Hematopoietic multipotent progenitor cell treated with erythropoietin and hydrocortisone succinate and interleukin-3 and kit ligand, for 17 days (in vitro differentiated cells): Measurements from ENCODE around the gene GNB1L.
"Not testable (repeated sequence)": the region's sequence is repeated elsewhere in the genome, so short reads cannot be mapped to it uniquely, and the experiment has no call there.

ENCODE experiments used
- DNase-seq: peaks from one replicate; pipeline ENCODE4 v3.0.0-alpha.2; 2015; ENCODE audit warnings: low spot score

GNB1L gene

DNA sequence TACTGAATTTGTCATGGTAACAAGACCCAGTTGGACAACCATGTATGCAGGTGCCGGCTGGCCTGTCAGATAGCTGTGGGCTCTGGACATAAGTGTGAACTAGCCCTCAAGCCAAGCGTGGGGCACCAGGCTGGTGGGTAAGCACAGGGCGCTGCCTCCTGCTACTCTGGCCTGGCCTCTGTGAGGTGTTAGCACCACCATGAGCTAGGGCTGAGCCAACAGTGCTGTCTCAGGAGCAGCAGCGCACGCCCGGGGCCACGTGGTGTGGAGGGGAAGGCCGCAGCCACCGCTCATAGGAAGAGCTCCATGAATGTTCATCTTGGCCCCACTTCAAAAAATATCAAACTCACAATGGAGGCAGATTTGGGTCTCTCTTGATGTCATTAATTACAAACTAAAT is 35.3 kb upstream of the GNB1L start:
- no peak for DNase-seq

DNA sequence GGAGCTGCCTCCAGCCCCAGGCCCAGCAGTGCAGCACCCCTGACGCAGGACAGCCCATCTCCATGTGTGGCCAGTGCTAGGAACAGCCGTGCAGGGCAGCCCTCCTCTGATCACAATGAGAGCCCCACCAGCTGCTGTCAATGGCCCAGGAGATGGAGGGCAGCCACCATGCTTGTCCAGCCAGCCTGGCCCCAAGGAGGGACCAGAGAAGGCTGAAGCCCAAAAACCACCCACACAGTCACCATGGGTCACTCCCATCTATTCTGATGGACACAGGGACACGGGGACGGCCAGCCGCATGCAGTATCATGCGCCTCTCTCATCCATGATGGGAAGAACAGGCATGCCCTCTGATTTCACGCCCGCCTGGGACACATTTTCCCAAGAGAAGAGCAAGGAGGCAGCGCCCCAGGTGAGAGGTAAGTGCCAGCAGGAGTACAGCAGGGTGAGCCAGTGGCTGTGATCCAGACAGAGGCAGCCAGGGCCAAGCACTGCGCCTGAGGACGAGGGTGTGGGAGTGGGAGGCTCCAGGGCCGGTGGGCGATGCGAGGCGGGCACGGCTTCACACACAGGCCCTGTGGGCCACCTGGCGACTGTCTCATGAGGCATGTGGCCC is 33.6 kb upstream of the GNB1L start:
- DNase-seq = no peak

DNA sequence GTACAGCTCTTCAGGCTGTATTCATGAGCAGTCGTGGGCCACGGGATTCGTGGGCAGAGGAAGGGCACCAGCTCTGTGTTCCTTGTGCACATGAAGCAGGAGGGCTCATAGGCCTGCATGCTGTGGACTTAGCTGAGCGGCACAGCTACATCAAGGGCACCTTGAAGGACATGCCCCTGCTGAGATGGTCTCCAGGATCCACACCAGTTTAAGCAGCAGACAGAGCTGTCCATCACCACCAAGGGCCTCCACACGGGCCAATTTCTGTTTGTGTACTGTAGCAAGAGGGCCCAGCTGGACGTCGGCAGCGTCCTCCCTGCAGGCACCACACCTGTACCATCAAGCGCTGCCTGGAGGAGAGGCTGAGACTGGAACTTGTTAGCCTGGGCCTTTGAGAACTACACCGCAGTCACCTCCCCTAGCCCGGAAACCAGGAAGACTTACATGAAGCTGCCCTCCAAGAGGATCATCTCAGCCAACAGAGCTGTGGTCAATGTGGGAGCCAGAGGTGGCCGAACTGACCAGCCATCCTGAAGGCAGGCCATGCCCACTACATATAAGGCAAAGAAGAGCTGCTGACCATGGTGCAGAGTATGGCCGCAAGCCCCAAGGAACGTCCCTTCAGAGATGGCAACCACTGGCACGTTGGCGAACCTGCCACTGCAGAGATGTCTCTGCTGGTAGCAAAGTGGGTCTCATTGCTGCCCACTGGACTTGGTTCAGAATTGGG is 32.7 kb upstream of the GNB1L start:
- no peak for DNase-seq

GRCh38 chr22:19886605-19887255 is 32.1 kb upstream of the GNB1L start:
- DNase-seq = no peak

GRCh38 chr22:19885841-19886592 is 31.3 kb upstream of the GNB1L start:
- no peak for DNase-seq

DNA sequence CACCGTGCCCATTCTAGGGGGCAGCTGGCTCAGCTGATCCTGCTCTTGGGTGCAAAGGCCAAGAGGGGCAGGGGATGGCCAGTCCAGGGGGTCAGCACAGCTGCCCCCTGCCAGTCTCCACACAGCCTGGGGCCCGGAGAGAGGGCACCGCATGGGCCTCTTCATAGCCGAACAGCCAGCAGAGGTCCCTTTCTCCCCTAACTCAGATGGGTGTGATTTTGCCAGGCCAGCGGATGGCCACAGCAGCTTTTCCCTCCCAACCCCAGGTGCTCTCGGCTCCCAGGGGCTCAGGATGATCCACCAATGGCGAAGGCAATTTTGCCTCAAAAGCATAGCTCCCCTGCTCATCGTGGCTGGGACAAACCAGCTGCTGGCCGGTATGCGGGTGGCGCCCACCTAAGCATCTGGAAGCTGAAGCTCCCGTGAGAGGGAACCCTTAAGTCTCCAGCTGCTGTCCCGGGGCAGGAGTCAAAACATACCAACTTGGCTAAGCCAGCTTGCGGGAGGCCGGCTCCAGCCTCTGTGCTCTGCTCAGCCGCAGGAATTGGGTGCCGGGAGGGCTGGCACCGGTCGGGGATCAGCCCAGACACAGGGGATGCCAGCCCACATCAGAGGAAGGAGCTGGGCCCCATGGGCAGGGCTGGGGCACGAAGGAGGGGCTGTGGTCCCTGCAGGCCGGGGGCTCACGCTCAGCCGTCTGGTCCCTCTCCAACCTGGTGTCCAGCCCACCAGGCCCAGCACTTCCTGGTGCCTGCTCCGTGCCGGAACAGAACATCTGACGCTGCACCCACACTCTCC is 30.5 kb upstream of the GNB1L start:
- DNase-seq = no peak

DNA sequence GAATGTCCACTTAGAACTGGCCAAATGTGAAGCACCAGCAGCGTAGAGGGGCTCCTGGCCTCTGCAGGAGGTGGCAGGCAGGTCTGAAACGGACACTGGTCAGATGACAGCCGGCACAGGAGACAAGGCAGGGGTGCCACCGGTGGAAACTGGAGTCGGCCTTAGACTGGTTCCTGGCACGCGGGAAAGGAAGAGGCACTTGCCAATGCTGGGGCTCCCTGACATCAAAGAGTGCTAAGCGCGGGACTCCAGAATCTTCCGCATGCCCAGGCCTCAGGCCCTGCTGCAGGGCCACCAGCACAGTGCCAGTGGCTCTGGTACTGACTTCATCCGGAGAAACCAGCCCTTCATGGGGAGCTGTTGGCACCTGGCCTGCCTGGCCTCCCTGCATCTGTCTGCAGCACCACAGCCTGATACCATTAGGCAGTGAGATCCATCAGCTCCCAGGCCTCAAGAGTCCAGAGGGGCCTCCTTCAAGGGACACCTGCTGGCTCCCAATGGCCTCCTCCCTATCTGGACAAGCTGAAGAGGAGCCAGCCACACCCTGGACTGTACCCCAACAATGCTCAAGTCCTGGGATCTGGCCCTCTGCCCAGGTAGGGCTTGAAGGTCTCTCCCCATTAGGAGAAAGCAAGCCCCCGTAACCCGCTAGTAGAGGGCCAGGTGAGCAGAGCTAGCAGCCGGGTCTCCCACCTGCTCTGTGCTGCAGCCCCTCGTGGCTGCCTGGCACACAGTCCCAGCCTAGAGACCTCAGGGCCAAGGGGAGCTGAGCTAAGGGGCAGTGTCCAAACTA is 29.7 kb upstream of the GNB1L start:
- DNase-seq = no peak

- DNase-seq = not testable (repeated sequence)
These were observed 28.8 kb upstream of the GNB1L start for GRCh38 chr22:19883446-19883845.

GRCh38 chr22:19882446-19883381 is 28.0 kb upstream of the GNB1L start:
- DNase-seq = no peak

- no peak for DNase-seq
These were observed 26.3 kb upstream of the GNB1L start for GRCh38 chr22:19880786-19881569.

GRCh38 chr22:19879992-19880785 is 25.5 kb upstream of the GNB1L start:
- DNase-seq = no peak

DNA sequence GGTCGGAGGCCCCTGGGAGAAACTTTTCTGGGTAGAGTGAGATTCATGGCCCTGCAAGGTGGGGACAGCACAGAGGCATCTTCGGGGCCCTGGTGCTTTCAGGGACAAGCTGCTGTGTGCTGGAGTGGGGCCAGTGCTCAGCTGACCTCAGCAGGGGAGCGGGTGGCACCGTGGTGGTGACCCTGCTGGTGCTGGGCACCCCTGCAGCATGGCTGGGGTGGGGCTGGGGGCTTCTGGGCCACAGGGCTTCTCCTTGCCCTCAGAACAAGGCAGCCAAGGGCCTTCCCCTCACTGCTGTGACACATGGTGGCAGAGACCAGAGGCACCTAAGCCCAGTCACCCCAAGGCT is 24.9 kb upstream of the GNB1L start:
- no peak for DNase-seq

GRCh38 chr22:19879246-19879570 is 24.5 kb upstream of the GNB1L start:
- DNase-seq = no peak

DNA sequence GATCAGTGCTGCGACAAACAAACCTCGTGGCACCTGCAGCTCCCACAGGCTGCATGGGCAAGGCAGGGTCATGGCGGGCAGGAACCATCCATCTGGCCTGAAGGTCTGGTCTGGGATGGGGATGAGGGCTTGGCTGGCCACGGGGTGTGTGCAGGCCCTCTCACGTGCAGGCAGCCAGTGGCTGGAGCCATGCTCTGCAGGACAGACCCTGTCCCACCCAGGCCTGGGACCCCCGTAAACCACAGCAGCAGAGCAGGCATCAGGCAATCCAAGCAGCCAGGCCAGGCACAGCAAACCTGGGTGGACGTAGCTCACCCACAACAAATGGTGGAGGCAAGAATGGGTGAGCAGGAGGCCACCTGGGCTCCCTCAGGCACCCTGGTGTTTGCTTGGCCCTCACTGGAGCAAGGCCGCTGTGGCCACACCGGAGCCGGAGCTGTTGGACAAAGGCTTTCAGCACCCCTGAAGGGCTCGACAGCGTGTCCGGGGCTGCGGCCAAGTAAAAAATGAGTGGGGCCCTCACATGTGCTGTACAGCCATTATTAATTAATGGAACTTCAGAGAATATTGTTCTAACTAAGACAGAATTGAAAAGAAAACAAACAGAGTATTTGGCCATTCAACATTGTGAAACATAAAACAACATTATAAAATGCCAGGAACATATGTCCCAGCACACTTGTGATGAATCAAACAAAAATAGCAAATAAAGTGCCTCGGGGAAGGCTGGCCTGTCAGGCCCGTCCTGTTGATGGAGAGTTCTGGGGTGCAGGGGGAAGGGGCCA is 24.0 kb upstream of the GNB1L start:
- DNase-seq = no peak

DNA sequence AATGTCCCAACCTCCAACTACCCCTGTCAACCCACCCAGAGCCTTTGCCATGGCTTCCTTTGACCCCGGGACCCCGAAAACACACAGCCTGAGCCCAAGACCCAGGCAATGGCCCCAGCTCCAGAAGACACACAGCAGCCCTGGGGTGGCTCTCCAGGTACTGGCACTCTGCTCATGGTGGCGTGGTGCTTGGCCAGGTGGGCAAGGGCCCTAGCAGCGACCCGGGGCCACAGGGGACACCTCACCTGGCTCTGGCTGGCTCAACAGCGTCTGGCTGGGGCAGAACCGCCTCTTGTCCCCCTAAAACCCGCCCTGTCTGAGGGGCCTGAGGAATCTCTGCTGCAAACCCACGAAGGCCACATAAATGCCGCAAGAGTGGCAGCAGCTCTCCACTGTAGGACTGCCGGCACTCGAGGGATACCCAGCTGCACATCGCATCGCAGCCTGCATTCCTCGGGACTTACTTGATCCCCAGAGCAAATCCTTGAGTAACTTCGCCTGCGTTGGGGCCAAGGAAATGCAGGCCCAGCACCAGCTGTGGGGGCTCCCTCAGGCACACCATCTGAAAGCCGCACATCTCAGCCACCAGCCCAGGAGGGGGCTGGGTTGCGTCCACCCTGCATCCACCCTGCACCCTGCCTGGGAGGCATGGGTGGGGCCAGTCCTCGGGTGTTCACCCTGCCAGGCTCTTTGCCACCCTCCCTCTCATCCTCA is 23.1 kb upstream of the GNB1L start:
- DNase-seq = no peak

DNA sequence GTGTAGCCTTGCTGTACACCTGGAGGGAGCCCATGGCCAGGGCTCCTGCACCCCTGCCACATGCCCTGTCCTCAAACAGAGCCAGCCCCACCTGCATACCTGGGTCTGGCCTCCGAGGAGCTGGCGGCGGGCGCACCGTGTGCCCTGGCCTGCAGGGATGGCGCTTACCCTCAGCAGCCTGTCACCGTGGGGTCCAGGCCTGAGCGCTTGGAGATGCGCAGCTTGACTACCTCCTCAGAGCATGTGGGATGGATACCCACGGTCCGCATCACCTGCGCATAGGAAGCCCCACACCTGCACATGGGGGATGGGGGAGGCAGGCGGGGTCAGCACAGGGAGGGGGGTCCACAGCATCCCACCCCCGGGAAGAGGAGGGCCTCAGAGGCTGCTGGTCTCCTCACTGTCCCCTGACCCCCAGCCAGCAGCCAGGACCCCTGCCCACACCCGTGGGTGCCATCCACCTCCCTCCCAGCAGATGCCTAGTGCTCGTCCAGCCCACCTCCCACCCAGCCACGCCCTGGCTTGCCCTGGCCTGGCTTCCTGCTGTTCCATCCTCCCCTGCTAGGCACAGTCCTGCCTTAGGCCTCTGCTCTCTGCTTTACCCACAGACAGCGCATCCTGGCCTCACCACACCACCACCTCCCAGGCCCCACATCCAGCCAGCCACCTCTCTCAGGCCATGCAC is 22.4 kb upstream of the GNB1L start:
- DNase-seq = no peak
